Uterus (tissue), 2 donors: ENCODE data around the gene FAM110A.

Experiments used
- CTCF ChIP-seq, 4 experiments: fragments of 200-600 bp in 2 of 4; fragments of 450-650 bp in 2 of 4; sonication (generic) in 2 of 4; IDR thresholded peaks; one replicate each; pipeline ENCODE4 v1.5.1; 2016 to 2019; ENCODE audit warnings: antibody characterized with exemption in 4 of 4, mild to moderate bottlenecking in 2 of 4, moderate library complexity in 1 of 4
- POLR2A ChIP-seq, 2 donors: fragments of 450-650 bp; IDR thresholded peaks; one replicate each; pipeline ENCODE4 v1.6.1; 2016; ENCODE audit warnings: antibody characterized with exemption in 2 of 2, mild to moderate bottlenecking in 1 of 2, moderate library complexity in 1 of 2

GRCh38 chr20:840503-840857 lies 7.0 kb downstream of the FAM110A start:
- TF ChIP-seq CTCF (IDR thresholded peaks at IDR 0.05) (no peak), POLR2A (IDR thresholded peaks at IDR 0.05) (no peak)
